HEK293 (cell line): ENCODE data around the gene DGCR2.
A peak's percentile ranks its signal among the peaks of the same experiment; 100 is the strongest.

Experiments
- CTCF ChIA-PET: fragments of 350-600 bp; formaldehyde crosslinking; extraction: SDS; loops from one replicate; lab custom pipeline; 2021; ENCODE audit warnings: antibody characterized with exemption; lab: Yijun Ruan, JAX
- POLR2A ChIA-PET: fragments of 300-600 bp; formaldehyde crosslinking; extraction: SDS; loops from one replicate; lab custom pipeline; 2020; ENCODE audit warnings: antibody characterized with exemption, inconsistent platforms; lab: Yijun Ruan, JAX
- H3K27ac ChIP-seq: fragments of 200-500 bp; sonication (Bioruptor generic); 2 replicates; pipeline ENCODE4 v1.5.1; 2014; ENCODE audit warnings: low read depth, low read length, control low read depth, inconsistent platforms; ENCODE audit errors: extremely low read depth
- H3K36me3 ChIP-seq, 2 experiments: fragments of 200-500 bp in 1 of 2; sonication (Bioruptor generic) in 1 of 2; 1 replicate in 1 of 2; 2 replicates in 1 of 2; pipeline ENCODE4 v1.5.1; 2014 to 2017; ENCODE audit warnings: inconsistent platforms in 2 of 2, low read length in 2 of 2; ENCODE audit not compliant: control insufficient read depth in 2 of 2, insufficient read depth in 1 of 2
- H3K4me1 ChIP-seq: fragments of 200-500 bp; sonication (Bioruptor generic); 2 replicates; pipeline ENCODE4 v1.5.1; 2014; ENCODE audit warnings: mild to moderate bottlenecking, low read length, inconsistent platforms; ENCODE audit not compliant: control insufficient read depth, insufficient read depth
- H3K4me3 ChIP-seq: 2 replicates; pipeline ENCODE4 v1.5.1; 2011; ENCODE audit warnings: low read depth, mild to moderate bottlenecking, control low read depth, low read length, moderate library complexity
- H3K9me3 ChIP-seq: fragments of 200-500 bp; sonication (Bioruptor generic); 2 replicates; pipeline ENCODE4 v1.5.1; 2014; ENCODE audit warnings: low read depth, low read length, inconsistent platforms; ENCODE audit not compliant: control insufficient read depth, insufficient read depth
- SCRT1 ChIP-seq: fragments of 450-650 bp; formaldehyde crosslinking; IDR thresholded peaks from 2 replicates; pipeline ENCODE4 v1.5.1; 2016; ENCODE audit warnings: missing biosample characterization, missing genetic modification characterization, borderline replicate concordance
- SCRT2 ChIP-seq: fragments of 450-650 bp; formaldehyde crosslinking; IDR thresholded peaks from 2 replicates; pipeline ENCODE4 v1.5.1; 2016; ENCODE audit warnings: missing biosample characterization, missing genetic modification characterization
- TSHZ1 ChIP-seq: fragments of 450-650 bp; formaldehyde crosslinking; IDR thresholded peaks from 2 replicates; pipeline ENCODE4 v1.5.1; 2016; ENCODE audit warnings: missing biosample characterization, missing genetic modification characterization, borderline replicate concordance
- ZNF112 ChIP-seq: fragments of 450-650 bp; formaldehyde crosslinking; IDR thresholded peaks from 2 replicates; pipeline ENCODE4 v1.5.0; 2017; ENCODE audit warnings: missing biosample characterization, missing genetic modification characterization
- ZNF2 ChIP-seq: fragments of 450-650 bp; formaldehyde crosslinking; IDR thresholded peaks from 2 replicates; pipeline ENCODE4 v1.5.1; 2016; ENCODE audit warnings: missing biosample characterization, missing genetic modification characterization
- ZNF341 ChIP-seq: fragments of 450-650 bp; formaldehyde crosslinking; IDR thresholded peaks from 2 replicates; pipeline ENCODE4; 2016; ENCODE audit warnings: low read depth, missing biosample characterization, missing genetic modification characterization
- ZNF558 ChIP-seq: fragments of 450-650 bp; formaldehyde crosslinking; IDR thresholded peaks from 2 replicates; pipeline ENCODE4 v1.5.1; 2016; ENCODE audit warnings: missing biosample characterization, missing genetic modification characterization
- ZNF621 ChIP-seq: fragments of 450-650 bp; formaldehyde crosslinking; IDR thresholded peaks from 2 replicates; pipeline ENCODE4 v1.5.1; 2017; ENCODE audit warnings: missing biosample characterization, missing genetic modification characterization
- ZNF658 ChIP-seq: fragments of 450-650 bp; formaldehyde crosslinking; IDR thresholded peaks from 2 replicates; pipeline ENCODE4; 2016; ENCODE audit warnings: missing biosample characterization, missing genetic modification characterization
- TF ChIP-seq, protein P1 (sequence below): fragments of 450-650 bp; formaldehyde crosslinking; optimal IDR thresholded peaks from 2 replicates; pipeline ENCODE3; 2016; ENCODE audit warnings: missing biosample characterization, mild to moderate bottlenecking, missing genetic modification characterization
- TF ChIP-seq, protein P2 (sequence below): fragments of 450-650 bp; formaldehyde crosslinking; IDR thresholded peaks from 2 replicates; pipeline ENCODE4 v1.5.1; 2017; ENCODE audit warnings: missing biosample characterization, mild to moderate bottlenecking, missing genetic modification characterization, moderate library complexity

The DGCR2 gene

DNA sequence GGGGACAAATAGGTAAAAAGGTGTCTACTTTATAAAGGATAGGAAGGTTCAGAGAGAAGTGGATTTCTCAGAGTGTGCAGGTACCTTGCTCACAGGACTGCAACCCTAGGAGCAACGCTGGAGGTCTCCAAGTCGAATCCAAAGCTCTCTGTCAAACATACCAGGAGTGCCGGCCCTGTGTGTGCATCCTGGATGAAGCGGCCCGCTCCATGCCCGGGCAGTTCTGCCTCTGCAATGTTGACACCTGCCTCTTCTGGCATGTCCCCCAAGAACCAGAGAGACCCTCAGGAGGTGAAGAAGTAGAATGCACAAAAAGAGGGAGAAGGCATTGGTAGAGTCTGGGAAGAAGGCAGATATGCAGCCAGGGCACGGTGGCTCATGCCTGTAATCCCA, 5.8 kb upstream of the DGCR2 start (continued):
- TF ChIP-seq ZNF658 (tag by site-specific recombination): no peak
- no peak for TF ChIP-seq ZNF112
- TF ChIP-seq, all 188 proteins: peak for 0

- Histone ChIP-seq H3K4me3 (no peak overlapping the region), H3K36me3 (peaks cover 0 to 18% of the 10 kb centered on the region in 2 experiments; a peak in 1 of 3 replicates), H3K27ac (no peak overlapping the region), H3K9me3 (no peaks in the 10 kb centered on the region), H3K4me1 (no peaks in the 10 kb centered on the region)
- TF ChIP-seq SCRT2 (tag by site-specific recombination): peak; percentile 75
- TF ChIP-seq ZNF558: no peak
- 0 out of 2 replicates have a peak, but pooled peaks have one; percentile 29 for TF ChIP-seq SCRT1
- ChIA-PET CTCF (interaction anchor here (0.8 kb wide), 1 partner anchor 8 kb away, joined by 3 read pairs; no protein-coding TSS in a partner anchor), POLR2A (no interaction called here)
These were observed 5.3 kb upstream of the DGCR2 start for GRCh38 chr22:19127329-19128008.

DNA sequence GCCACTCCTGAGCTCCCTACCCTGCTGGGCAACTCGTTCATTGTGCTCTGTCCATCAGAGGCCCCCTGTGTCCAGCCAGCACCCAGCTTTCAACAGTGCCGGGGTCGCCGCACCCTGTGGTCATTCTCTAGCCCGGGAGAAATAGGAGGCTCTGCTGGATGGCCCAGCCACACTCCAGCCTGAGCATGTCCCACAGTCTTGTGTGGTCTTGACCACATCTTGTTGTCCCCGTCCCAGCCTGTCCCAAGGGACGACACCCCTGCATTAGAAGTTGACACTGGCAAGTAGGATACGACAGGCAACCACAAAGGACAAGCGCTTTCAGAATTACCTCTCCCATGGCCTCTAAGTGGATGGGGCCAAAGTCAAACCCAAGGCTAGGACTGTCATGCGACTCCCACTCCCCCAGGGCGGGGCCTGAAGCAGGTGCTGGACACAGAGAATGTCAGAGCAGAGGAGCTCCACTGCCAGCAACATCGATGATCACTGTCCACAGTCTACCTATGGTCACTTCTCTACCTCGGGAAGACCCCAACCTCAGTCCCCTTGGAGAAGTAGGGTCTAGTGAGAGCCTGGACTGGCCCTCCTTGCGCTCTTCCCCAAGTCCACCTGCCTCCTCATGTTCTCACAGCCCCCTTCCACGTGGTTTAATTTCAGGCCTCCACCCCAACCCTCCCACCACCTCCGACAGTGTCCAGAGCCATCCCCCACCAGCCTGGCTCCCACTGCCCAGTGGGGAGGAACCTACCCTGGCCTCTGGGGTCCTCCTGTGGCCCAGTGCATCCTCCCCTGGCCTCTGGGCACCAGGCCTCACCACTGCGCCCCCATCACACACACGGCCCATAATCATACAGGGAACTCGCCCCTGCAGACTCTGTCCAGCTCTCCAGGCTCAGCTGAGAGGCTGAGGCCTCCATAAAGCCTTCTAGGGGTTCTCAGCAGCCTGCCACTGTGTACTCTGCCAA, 4.4 kb upstream of the DGCR2 start:
- no peak for TF ChIP-seq ZNF341 (tag by site-specific recombination)
- TF ChIP-seq, protein P1, sequence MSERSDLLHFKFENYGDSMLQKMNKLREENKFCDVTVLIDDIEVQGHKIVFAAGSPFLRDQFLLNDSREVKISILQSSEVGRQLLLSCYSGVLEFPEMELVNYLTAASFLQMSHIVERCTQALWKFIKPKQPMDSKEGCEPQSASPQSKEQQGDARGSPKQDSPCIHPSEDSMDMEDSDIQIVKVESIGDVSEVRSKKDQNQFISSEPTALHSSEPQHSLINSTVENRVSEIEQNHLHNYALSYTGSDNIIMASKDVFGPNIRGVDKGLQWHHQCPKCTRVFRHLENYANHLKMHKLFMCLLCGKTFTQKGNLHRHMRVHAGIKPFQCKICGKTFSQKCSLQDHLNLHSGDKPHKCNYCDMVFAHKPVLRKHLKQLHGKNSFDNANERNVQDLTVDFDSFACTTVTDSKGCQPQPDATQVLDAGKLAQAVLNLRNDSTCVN (tag by site-specific recombination): no peak
- TF ChIP-seq ZNF621 (tag by site-specific recombination): no peak
- no peak for TF ChIP-seq TSHZ1 (tag by site-specific recombination)
- TF ChIP-seq, protein P2, sequence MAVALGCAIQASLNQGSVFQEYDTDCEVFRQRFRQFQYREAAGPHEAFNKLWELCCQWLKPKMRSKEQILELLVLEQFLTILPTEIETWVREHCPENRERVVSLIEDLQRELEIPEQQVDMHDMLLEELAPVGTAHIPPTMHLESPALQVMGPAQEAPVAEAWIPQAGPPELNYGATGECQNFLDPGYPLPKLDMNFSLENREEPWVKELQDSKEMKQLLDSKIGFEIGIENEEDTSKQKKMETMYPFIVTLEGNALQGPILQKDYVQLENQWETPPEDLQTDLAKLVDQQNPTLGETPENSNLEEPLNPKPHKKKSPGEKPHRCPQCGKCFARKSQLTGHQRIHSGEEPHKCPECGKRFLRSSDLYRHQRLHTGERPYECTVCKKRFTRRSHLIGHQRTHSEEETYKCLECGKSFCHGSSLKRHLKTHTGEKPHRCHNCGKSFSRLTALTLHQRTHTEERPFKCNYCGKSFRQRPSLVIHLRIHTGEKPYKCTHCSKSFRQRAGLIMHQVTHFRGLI (tag by site-specific recombination): no peak
- no peak for TF ChIP-seq ZNF2
- CTCF ChIA-PET: no interaction called here
- Histone ChIP-seq H3K27ac (no peak overlapping the region), H3K36me3 (peaks cover 0 to 9% of the 10 kb centered on the region in 2 experiments; a peak in 1 of 3 replicates), H3K4me3 (no peak overlapping the region), H3K4me1 (no peaks in the 10 kb centered on the region), H3K9me3 (no peaks in the 10 kb centered on the region)
- POLR2A ChIA-PET: interaction anchor here (1.8 kb wide), 1 partner anchor 18 kb away, joined by 6 read pairs; the partner anchor contains the start of gene ESS2
